GM21576 (cell line): ENCODE results near the gene ATP11B.

Experiments
- ATAC-seq: cut with Tn5 transposase; IDR thresholded peaks from one replicate; pipeline ENCODE4 v1.9.1; 2021; ENCODE audit warnings: mild to moderate bottlenecking, moderate library complexity; ENCODE audit not compliant: unreplicated experiment

The ATP11B gene

DNA sequence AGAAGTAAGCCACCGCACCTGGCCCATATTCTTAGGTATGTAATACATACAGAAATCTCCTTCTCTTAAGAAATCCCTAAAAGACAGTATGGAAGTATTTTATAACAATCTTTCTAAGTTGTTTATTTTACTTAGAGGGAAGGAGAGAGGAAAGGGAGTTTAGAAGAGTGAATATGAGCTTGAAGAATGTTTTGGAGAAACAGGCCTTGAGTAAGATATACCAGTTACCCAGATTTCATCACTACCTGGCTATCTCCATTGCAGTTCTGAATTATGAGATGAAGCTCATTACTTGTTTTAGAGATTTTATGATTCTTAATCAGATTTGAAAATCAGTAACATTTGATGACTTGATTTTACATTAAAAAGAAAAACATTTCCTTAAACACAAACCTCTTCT is 115.2 kb downstream of the ATP11B start:
- no peak for ATAC-seq

DNA sequence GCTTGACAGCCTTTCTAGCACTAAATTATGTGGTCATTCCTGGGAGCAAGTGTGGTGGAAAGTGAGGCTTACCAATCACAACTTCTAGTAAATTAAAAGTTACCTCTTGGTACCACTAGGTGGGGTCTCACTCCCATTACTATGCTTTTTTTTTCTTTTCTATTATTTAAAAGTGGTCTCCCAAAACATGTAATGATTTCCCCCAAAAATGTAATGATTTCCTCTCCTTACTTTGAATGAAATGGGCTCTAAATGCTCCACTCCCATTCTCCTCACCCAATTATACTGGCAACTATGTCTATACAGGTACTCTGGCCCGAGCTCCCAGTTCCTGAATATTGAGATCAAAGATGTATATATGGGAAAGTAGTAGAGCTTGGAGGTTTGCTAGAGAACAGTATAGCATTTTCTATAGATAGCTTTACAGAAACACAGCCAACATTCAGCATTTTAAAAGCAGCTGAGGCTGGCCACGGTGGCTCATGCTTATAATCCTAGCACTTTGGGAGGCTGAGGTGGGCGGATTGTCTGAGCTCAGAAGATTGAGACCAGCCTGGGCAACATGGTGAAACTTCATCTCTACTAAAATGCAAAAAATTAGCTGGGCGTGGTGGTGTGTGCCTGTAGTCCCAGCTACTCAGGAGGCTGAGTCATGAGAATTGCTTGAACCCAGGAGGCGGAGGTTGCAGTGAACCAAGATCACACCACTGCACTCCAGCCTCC is 116.2 kb downstream of the ATP11B start:
- ATAC-seq, result no peak

DNA sequence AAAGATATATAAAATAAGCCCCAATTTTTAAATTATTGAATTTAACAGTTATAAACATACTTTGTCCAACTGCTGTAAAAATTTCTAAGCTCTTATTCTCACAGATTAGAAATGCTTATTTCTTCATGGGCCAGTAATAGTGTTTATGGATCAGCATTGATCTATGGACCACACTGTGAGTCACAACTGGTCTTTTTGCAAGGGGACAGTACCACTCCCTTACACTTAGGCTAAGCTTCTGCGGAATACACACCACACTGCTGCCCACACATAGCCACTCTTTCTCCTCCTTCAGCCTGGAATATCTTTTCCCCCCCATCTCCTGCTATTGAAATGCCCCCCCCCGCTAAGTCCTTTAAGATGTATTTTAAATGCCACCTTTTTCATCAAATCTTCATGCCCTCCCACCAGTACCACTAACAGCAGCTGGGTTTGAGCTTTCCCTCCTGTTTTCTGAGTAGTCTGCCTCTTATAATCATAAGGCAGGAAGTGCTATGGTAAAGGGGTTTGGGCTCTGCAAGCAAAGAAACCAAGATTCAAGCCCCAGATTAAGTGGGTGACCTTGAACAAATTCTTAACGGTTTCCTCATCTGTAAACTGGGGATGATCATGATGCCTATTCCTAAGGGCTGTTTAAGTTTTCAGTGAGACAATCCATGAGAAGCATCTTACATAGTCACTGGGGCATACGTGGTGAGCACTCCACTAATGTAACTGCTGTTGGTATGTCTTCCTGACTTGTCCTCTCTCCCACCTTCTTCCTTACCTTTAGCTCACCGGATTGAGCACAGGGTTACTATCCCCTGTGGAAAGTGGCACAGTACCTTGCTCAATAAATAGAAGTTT is 117.9 kb downstream of the ATP11B start:
- no peak for ATAC-seq

DNA sequence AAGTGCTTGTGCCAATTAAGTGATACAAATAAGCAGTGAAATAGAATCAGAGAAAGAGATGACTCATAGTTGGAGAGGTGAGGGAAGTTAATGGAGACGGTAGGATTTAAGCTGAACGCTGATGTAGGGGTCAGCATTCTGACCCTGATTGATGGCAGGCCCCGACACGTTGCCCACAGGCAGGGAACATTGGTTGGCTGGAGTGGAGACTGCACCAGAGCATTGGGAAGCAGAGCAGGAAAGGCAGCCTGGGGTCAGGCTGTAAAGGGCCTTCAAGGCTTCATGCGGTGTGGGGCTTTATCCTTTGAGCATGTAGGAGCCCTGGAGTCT is 118.4 kb downstream of the ATP11B start:
- no peak for ATAC-seq

DNA sequence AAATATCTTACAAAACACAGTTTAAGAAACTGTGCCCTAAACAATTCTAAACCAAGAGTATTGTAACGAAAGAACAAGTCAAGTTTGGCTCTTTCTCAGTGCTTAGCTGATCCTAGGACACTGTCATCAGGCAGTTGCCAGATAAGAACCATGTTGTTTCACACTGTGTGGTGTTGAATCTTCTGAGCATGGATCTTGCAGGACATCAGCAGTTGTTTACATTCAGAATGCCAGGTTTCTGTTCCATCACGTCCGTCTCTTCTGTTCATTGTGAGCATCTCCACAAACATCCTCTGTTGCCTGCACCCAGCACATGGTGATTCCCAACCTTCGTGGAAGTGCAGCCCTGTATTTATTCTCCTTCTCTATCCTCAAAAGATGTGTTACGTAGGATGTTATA is 119.2 kb downstream of the ATP11B start:
- ATAC-seq, result no peak

DNA sequence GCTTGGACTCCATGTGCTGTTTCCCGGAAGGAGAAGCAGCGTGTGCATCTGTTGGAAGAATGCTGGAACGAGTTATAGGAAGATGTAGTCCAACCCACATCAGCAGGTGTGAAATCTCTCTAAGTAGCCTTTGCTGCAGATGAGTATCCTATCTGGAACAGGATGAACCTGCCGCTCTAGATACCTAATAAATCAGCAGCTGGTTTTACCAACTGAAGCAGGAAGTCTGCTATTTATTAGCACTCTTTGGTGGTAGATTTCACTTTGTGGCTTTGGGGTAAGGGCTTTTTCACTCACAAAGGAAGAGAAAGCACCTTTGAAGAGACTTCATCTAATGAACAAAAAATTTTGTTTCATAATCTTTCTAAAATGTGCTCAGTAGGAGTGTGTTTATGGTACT is 120.6 kb downstream of the ATP11B start:
- peak; percentile 84 for ATAC-seq

DNA sequence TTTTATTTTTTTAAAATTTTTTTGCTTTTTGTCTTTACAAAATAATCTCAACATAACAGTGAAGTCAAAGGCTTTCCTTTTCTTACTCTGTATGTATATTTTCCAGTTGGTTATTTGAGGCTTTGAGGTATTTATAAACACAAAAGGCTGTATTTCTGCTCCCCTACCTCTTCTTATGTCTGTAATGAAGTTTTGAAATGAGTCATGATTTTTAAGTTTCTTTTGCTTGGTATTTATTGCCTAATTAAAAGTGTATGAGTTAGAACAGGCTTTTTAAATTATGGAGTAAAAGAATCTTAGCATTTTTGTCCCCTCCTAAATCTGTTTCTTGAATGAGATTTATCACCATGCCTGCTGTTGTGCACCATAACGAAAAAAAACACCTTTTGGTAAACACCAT is 121.0 kb downstream of the ATP11B start:
- ATAC-seq, result peak; percentile 30

DNA sequence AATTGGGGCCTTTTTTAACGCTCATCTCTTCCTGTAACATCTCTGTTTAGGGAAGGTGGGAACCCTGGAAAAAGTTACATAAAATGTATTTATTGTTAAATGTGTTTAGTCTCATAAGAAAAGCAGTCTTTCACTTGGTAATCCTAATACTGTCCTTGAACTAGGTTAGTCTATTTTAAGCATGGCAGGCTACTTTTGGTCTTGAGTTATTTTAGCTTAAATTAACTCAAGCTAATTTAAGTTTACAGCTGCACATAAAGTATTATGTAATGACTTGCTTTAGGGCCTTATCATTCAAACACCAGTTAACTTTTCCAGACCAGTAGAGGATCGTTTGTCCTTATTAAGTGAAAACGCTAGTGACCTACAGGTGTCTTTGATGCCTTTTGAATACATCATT is 123.8 kb downstream of the ATP11B start:
- ATAC-seq, result no peak

DNA sequence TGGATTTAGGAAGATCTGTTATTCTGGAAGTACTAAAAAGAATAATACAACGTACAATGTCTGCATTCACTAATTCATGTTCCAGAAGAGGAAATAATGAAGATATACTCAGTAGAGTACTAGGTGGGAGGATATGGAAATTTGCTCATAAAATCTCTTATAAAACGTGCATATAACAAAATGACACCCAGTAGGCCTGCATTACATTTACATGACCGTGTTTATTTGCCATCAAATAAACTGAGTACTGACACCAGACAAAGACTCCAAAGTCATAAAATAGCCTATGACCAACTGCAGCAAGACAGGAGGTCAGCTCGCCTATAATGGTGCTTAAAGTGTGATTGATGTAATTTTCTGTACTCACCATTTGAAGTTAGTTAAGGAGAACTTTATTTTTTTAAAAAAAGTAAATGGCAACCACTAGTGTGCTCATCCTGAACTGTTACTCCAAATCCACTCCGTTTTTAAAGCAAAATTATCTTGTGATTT is 126.6 kb downstream of the ATP11B start:
- no peak for ATAC-seq

DNA sequence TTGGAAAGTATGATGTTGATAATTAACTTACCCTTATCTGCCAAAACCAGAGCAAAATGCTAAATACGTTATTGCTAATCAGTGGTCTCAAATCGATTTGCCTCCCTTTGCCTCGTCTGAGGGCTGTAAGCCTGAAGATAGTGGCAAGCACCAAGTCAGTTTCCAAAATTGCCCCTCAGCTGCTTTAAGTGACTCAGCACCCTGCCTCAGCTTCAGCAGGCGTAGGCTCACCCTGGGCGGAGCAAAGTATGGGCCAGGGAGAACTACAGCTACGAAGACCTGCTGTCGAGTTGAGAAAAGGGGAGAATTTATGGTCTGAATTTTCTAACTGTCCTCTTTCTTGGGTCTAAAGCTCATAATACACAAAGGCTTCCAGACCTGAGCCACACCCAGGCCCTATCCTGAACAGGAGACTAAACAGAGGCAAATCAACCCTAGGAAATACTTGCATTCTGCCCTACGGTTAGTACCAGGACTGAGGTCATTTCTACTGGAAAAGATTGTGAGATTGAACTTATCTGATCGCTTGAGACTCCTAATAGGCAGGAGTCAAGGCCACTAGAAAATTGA is 127.3 kb downstream of the ATP11B start:
- no peak for ATAC-seq

DNA sequence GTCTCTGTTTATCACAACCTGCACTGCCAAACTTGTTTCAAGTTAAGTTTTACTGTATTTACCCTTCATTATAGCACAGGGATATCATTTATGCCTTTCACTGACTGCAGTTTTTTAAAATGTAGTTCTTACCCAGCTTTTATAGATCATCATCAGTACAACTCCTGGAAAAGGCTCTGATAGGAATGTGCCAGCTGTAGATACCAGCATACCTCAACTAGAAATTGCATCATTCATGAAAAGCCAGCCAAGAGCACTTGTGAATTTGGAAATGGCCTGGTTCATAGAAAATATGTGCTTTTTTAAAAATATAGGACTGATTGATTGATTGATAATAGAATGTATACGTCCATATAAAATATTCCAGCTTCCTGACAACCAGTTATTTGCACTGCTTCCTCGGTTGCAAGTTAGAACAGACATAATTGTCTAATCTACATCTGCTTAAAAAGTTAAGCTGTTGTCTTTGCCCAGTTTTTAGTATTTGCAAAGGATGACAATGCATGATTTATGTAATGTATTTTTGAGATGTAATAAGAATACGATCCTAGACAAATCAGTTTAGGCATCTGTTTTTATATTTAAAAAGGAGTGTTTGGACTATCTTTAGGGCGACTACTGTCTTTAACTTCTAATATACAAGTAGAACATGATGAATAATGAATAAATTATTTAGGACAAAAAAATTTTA is 128.5 kb downstream of the ATP11B start:
- no peak for ATAC-seq

DNA sequence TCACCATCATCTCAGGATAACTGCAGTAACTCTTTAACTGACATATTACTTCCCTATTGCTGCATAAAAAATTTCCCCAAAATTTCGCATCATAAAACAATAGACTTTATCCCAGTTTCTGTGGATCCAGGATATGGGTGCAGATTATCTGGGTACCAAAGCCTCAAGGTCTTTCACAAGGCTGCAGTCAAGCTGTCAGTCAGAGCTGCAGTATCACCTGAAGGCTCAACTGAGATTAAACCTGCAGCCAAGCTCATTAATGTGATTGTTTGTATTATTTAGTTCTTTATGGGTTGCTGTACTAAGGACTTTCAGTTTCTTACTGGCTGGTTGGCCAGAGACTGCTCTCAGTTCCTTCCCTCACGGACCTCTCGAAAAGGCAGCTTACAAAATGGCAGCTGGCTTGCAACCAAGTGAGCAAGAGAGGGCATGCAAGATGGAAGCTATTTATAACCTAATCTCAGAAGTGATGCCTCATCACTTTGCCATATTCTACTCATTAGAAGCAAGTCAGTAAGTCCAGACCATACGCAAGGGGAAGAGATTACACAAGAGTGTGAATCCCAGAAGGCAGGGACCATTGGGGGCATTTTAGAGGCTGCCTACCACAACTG is 132.1 kb downstream of the ATP11B start:
- peak; percentile 96 for ATAC-seq

DNA sequence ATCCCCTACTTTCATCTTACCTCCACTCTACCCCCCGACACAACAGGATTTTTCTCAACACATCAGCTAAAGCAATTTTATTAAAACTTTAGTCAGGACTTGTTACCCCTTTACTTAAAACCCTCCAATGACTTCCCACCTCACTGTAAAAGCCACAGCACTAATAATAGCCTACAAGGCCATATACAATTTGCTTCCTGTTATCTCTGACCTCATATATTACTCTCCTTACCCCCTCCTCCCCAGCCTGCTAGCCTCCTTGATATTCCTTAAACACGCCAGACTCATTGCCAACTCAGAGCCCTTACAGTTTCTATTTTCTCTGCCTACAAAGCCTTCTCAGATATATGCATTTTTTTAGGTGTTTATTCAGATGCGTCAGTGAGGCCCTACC is 132.6 kb downstream of the ATP11B start:
- ATAC-seq, result peak; percentile 22

DNA sequence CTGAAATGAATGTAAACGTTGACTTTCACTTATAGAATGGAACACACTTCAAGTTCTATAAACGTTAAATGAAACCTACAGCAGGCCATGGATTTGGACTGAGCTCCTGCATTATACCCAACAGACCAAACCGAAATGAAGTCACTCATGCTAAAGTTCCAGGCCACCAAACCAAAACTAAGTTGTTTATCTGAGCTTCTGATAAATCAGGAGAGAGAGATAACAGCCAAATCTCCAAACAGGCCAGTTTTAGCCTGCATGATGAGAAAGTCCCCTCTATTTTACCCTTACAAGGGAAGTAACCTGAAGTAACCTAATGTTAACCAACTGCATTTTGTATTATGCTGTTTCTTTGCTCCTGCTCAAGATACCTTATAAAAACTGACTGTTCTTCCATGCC is 142.5 kb downstream of the ATP11B start:
- no peak for ATAC-seq

DNA sequence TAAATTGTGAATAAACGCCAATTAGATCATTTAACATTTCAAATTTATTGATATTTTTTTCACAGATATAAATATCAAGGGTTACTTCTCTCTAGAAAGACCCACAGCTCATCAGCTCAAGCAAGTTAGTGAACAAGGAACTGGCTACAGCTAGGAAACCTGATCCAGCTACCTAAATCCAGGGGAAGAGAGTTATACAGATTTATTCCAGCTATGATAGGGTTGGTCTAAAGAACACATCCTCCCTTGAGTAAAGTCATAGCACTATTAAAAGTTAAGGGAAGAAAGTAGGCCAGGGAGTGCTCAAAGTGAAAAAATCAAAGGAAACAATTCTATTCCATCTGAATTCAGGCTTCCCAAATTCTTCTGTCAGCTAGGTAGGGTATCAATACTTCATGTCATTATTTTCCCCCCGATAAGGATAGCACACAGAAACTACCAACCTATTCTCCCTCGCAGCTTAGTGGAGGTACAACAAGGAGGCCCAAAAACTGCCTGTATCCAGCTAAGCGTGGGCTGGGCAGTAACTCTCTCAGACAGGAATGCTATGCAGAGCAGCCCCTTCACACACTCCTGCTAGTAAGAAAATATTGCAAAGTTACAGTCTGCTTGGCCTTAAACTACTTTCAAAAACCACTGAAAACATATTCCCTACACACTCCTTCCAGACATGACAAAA is 143.1 kb downstream of the ATP11B start:
- ATAC-seq, result no peak

DNA sequence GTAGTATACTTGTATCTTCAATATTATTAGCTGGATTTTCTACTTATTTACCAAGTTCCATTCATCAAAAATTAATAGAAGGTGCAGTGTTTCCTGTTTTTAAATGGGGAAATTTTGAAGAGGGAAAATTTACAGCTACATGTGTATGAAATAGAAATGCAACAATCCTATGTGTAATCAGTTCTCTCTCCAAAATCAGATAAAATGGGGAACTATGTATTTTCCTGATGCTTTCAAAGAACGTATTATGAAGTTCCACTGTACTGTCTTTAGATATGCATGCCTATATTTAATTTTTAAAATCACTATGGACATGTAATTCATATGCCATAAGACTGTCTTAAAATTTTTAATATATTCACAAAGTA is 143.6 kb downstream of the ATP11B start:
- ATAC-seq, result no peak

DNA sequence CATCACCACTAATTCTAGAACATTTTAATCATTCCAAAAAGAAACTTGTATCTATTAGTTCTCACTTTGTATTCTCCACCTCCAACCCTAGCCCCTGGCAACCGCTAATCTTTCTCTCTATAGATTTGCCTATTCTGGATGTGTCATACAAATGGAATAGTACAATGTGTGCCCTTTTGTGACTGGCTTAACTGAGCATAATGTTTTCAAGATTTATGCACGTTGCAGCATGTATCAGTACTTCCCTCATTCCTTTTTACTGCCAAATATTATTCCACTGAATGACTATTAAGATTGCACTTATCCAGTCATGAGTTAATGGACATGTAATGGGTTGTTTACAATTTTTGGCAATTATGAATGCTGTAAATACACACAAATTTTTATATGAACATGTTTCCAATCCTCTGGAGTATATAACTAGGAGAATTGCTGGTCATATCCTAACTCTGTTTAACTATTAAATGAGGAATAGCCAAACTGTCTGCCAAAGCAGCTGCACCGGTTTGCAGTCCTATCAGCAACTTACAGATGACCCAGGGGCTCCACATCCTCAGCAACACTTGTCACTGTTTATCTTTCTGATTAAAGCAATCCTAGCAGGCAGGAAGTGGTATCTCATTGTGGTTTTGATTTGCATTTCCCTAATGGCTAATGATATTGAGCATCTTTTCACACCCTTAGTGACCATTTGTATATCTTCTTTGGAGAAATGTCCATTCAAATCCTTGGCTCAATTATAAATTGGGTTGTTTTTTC is 144.2 kb downstream of the ATP11B start:
- ATAC-seq, result peak; percentile 75

DNA sequence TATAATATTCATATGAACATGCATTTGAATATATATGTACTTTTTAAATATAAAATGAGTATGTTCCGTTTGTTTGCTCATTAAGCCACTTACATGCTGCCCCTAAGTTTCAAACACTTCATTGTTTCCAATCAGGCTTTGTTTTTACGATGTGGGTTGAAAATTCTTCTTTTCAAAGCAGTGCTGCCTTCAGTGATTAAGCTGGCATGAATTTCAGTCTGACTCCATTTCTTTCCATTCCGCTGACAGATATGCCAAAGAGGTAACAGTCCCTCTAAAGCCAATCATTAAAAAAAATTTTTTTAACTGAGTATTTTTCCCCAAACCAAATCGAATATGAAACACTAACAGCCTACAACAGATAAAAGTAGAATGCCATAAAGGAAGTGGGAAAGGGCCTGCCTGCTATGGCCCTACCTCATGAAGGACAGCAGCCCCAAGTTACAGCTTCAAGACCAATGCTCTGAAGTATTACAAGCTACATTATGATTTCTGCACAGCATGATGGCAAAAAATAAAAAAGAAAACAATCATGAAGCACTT is 147.0 kb downstream of the ATP11B start:
- no peak for ATAC-seq

DNA sequence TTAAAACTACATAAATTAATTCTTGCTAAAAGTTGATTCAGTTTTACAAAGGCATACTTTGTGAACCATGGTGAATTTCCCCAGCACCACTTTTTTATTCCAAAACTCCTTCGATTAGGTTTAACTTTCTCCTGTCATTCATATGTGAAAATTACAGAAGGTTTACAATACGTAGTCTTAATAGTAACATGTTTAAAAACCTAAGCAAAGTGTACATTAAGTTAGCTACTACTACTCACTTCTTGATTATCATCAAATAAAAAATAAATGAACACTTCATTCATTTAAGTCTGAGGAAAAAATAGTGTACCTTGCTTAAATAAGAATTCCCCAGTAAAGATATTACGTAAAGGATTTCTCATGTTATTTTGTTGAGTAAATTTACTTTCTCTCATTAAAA is 148.4 kb downstream of the ATP11B start:
- no peak for ATAC-seq

DNA sequence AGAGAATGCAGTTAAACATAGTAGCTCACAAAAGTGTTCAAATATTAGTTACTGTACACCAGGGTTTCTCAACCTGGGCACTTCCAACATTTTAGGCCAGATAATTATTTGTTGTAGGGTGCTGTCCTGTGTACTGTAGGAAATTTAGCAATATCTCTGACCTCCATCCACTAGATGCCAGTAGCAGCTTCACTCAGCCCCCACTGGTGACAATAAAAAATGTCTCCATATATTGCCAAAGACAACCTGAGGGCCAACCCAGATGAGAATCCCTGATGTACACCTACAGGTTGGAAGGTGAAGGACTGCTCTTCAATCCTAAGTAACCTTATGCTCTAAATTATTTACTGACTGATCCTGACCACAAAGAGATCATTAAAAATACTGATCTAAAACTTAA is 154.6 kb downstream of the ATP11B start:
- ATAC-seq, result no peak
